Pulmonary artery endothelial cell (primary cell): ENCODE data around the gene RAB20. TPM values are rescaled to one million over a fixed set of nuclear protein-coding genes. Genes with fewer than 3 reads are reported as not detected.
"Not testable (repeated sequence)": the region's sequence is repeated elsewhere in the genome, so short reads cannot be mapped to it uniquely, and the experiment has no call there.

Experiments used
- DNase-seq: peaks from one replicate; pipeline ENCODE4 v3.0.0-alpha.2; 2011; ENCODE audit warnings: low read depth, low spot score
- total RNA-seq: library from RNA; depleted of rRNA; stranded (reverse); fragments of >200 nt; gene quantifications from 2 replicates; pipeline ENCODE4 v1.2.3, GENCODE V29; 2014

The RAB20 gene
- total RNA-seq, 1 donor from 2014 or later, result 1.7 TPM

DNA sequence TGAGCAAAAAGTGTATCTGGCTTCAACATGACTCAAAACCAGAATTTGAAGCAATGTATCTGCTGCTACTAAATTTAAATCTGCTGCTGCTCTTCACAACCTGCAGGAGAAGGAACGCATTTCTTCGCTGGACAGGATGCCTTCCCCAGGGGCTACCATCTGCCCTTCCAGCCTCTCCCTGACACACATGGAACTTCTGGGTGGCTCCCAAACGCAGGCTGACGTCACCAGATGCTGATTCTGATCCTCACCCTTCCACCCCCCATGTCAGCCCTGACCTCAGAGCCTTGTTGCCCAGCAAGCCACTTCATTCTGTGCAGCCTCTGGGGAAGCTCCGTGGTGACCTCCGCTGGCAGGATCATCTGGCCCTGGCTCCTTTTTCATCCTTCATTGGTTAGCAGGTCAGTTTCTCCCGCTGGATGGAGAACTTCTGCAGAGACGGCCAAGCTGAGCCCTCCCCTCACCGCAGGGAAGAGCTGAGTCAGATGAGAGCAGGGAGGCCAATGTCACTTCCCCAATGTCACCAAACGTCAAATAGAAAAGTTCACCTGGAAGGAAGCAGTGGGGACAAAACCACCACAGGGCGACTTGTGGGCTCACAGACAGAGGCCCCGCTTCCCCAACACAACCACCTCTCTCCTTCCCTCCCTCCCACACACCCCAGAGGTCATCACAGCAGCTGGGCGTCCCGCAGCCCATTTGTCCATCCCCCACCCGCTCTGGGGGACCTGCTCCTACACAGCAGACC lies 14.0 kb upstream of the RAB20 start:
- DNase-seq, result no peak

DNA sequence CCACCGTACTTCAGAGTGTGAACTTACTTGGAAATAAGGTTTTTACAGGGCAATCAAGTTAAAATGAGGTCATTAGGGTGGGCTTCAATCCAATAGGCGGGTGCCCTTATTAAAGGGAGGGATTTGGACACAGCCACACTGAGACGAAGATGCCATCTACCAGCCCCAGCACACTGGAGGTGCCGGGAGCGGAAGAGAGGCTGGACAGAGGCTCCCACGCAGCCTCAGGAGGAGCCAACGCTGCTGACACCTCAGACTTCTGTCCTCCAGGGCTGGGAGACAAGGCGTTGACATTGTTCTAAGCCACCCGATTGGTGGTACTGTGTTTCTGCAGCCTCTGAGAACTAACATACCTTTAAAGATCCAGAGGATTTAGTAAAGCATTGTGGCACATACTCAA lies 12.6 kb upstream of the RAB20 start:
- no peak for DNase-seq

DNA sequence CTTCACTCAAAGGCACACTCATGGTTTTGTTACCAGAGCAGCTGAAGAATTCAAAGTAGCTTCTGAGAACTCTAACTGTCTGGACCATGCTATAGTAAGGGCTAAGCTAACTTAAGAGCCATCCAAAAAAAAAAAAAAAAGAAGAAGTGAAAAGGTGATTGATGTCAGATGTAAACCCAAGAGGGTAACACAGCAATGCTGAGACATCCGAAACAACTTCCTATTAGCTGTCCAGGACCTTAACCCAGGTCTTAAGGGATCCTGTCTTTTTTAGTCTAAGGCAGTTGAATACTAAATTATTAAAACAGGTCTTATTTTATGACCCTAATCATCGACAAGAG lies 11.2 kb upstream of the RAB20 start:
- DNase-seq, result no peak

DNA sequence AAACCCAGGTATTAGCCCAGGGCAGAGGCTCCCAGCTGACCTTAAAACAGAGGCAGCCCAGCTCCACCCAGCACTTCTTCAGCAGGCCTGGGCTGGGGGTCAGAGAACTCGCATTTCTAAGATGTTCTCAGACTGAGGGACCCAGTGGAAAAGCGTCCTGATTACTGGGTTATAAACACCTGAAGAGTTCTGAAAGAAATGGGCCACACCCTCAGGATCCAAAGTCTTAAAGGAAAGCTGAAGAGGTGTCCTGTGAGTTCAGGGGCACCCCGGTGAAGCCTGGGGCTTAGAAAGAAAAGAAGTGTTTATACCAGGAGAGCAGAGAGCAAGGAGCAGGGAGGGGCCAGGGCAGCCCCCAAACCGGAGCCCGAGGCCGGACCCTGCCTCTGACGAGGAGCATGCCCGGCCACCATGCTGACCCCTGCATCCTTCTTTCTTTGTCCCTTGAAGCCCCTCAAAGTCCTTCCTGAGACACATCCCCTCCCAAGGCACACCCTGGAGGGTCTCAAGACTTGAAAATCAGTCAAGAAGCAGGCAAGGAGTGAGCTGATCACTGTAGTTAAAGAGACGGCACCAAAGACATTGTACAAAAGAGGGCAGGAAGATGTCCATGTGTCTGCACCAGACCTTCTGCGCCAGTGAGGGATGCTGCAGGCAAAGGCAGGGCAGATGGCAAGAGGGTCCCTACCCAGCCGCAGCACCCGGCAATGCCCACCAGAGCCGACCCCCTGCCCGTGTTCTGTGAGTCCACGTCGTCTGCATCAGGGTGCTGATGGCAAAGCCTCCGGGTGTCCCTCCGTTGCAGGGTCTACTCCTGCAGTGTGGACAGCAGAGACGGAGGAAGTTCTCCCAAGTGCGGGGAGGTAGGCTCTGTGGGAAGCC lies 10.6 kb upstream of the RAB20 start:
- no peak for DNase-seq

DNA sequence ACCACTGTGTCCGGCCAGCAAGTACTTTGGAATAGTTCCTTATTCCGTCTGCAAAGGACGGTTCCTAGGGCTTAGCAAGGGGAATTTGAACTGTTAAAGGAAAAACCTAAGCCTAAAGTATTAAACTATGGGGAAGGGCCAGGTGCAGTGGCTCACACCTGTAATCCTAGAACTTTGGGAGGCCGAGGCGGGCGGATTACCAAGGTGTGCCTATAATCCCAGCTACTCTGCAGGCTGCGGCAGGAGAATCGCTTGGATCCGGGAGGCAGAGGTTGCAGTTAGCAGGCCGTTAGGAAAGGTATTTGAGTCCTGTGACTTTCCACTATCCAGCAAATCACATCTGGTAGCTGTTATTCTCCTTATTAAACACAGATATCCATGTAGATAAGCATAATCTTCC lies 9.4 kb upstream of the RAB20 start:
- no peak for DNase-seq

DNA sequence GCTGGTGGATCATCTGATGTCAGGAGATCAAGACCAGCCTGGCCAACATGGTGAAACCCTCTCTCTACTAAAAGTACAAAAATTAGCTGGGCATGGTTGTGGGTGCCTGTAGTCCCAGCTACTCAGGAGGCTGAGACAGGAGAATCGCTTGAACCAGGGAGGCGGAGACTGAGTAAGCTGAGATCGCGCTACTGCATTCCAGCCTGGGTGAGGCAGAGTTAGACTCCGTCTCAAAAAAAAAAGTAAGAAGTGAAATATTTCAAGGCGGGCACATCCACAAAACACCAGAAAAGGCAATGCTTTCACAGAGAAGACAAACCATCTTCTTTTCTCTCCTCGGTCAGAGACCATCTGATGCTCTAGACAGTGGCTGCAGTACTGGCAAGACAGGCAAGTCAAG lies 8.4 kb upstream of the RAB20 start:
- DNase-seq, result not testable (repeated sequence)

DNA sequence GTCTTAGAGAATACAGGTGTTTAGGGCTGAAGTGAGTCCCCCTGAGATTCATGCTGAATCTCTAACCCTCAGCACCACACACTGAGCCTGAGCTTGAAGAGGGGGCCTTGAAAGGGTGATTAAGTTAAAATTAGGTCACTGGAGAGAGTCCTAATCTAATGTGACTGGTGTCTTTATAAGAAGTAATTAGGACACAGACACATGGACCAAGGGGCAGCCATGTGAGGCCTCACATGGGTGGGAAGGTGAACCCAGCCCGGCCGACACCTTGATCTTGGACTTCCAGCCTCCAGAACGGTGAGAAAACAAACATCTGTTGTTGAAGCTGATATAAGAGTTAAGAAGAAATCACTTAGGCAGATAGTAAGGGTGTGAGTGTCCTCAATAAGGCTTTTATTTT lies 7.1 kb upstream of the RAB20 start:
- DNase-seq, result no peak

DNA sequence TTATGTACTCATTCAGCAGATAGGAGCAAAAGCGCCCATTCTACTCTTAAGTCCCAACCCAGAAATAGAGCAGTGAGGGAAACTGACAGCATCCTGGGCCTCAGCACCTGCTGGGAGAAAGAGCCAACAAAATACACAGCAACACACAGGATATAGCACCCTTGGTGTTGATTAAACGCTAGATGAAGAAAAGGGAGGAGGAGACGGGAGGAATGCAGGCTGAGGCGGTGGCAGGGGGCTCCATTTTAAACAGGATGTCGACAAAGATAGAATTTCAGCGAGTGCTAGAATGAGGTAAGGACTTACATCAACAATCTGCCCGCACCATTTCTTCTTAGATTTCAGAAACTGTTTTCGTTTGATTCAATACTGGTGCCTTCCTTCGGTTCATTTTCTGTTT lies 4.6 kb upstream of the RAB20 start:
- no peak for DNase-seq

DNA sequence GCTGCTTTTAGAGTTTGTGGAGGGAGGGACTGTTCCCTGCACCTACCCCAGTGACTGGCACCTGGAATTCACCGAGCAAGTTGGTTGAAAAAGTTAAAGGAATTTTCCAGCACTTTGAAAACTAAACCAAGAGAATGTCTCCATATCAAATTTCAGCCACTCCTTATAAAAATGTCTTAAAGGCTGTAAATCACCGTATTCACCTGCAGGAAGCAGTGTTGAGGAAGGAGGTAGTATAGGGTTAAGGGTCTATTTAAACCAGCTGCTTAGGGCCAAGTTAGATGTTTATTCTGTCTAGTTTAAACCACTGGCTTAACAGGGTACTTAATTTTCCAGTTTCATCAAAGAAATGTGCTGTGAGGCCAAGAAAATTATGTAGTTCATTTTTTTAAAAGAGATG lies 3.8 kb upstream of the RAB20 start:
- DNase-seq, result no peak

DNA sequence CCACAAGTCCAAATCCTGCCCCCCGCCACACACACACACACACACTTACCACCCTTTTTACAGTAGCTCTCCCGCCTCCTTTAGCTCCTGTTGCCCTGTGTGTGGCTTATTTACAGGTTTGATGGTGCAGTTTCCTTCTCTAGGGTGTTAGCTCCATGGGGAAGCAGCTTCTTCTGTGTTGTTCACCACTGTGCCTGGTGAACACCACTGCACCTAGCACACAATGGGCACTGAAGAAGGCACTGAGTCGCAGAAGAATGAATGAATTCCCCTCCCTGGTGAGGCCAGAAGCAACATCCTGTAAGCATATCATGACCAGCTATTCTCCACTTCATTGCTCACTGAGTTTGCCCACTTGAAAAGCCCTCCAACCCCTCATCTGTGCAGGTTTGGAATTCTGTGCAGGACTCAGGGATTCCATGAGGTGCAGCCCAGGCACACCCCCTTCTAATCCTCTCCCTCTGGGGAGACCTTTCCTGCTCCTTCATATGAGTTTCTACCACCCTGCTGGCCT lies 3.0 kb upstream of the RAB20 start:
- no peak for DNase-seq

DNA sequence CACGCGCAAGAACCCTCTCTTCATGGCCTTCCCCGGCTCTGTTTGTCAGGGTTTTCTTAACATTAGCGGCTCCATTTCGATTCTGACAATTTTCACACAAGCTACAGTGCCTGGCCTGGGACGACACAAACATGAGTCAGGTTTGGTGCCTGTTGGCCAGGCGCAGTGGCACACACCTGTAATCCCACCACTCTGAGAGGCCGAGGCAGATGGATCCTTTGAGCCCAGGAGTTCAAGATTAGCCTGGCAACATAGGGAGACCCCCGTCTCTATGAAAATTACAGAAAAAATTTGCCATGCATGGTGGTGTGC lies 1.9 kb upstream of the RAB20 start:
- DNase-seq, result no peak

DNA sequence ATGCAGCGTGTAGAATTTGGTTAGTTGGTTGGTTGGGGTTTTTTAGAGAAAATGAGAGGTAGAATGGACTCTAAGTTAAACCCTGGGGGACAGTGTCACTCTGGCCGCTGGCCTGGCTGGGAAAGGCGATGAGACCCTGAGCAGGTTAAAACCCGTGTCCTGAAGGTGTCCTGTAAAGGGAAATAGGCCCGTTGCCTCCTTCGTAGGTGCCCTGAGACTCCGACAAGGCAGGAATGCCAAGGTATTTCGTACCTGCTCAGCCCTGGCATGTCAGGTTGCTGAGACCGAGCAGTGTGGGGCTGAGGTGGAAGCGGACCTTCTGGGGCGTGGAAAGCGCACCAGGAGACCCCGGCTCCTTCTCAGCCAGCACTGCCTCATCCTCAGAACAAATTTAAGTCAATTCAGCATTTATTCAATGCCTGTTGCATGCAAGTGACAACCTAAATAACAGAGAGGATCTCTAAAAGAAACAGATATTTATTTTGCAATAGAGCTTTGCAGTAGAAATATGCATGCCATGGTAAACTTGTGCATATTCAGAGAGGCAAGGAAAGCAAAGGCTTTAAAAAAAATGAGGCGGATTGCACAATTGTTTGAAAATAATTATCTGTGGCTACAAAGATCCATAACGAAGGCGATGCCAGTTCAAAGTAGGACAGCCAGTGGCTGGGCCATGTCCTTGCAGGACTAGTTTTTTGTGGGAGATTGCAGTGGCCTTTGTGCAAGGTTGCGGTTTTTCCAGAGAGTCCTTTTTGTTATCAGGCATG lies 1.4 kb upstream of the RAB20 start:
- no peak for DNase-seq

DNA sequence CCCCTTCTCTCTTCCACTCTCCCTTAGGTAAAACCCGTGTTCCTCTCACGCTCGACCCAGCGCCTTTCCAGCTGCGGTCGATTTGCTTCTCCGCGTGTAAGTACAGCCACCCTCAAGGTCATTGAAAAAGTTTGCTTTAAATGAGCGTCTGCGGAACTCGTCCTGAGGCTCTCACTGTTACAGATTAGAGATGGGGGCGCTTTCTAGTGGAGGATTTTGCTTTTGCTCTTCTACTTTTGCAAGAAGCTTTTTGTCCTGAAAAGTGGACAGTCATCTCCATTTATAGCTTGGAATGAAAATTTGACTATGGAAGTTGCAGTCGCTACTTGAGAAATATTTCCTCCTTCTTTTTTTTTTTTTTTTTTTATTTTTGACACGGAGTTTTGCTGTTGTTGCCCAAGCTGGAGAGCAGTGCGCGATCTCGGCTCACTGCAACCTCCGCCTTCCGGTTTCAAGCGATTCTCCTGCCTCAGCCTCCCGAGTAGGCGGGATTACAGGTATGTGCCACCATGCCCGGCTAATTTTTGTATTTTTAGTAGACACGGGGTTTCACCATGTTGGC lies 595 bp upstream of the RAB20 start:
- DNase-seq, result no peak

DNA sequence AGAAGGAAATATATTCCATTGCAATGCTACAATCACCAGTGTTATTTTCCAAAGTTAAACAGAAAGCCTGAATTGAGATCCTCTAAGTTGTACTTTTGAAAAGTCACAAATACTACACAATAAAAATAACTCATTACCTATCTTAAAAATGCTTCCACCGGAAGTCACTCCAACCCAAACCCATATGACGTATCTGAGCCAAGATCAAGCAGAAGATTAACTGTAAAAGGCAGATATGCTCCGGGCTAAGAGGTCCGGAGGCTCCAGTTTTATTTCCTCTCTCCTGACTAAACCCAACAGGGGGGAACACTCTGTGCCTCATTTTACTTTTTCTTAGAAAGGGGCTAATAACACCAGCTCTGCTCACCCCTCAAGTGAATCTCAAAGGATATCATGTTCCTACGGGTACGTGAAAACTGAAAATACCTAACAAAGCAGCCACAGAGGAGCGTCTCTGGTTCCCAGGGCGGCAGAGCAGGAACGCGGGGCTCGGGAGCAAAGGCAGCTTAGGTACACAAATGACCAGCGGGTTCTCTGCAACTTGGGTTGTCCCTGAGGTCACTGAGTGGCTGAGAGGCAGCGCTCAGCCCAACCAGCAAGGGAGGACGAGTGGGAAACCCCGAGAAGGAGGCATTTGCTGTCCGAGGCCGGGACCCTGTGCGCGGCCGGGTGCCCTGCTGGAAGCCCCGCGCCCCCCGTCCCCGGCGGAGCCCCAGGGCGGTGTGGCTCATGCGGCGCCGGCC lies 750 bp downstream of the RAB20 start:
- no peak for DNase-seq

DNA sequence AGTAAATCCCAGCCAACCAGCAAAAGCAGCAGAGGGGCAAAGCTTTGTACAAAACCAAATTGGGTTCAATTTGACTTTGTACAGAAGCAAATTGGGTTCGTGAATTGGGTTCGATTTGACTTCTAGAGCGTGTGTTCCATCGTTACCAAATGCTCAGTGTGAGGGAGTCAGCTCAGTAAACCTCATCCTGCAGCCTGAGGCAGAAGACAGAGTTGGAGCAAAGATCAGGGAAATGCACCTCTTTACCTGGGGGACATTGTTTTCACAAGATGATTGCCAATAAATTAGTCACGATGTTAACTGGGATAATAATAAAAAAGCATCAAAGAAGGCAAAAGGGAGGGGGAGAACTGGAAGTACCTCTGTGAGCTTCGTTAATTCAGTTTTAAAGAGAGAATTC lies 1.5 kb downstream of the RAB20 start:
- DNase-seq, result no peak

DNA sequence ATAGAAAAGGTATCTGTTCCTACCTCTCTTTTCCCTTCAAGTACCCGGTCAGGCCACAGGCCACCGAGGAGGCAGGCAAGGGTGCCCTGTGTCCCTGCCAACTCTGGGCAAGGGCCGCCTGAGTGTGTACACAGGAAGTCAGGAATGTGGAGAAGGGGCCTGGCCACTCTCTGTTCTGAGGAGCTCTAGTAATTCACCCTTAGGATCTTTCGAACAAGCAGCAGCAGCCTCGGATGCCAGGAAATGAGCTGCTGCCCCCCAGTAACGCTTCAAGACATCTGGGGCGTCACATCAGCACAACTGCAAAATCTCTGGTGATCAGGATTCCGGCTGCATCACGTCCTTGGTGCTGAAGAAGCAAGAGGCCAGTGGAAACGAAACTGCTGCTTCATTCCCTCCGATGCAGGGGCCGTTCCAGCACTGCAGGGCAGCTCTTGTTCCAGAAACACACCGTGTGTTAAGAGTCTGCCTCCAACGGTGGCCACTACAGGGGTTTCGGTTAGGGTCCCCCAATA lies 2.0 kb downstream of the RAB20 start:
- no peak for DNase-seq

DNA sequence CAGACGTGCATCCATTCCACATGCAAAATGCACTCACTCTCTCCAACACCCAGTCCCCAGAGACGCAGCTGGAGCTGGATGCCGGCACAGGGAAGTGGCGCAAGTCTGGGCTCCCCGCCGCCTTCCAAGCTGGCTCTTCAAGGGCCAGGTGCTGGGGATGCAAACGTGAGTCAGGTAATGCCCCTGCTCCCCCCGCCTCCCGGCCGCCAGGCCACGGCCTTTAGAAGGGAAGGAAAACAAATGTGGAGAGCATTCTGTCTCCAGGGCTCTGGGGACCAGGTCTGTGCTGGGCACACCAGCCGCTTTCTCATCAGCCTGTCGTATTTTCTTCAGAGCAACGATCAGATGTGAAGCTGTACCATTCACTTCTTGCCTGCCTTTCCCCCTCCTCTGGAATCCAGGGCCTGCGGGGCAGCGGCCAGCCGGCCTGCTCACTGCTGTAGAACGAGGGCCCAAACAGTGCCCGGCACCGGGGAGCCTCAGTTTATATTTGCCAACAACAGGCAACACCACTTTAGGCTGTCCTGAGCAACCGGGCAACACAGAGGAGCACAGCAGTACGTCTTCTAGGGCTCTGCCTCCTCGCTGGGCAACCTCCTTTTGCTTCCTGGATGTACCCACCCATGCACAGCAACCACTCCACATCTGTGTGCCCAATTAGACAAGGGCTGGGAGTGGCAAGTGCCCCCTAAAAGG lies 3.8 kb downstream of the RAB20 start:
- DNase-seq, result no peak

DNA sequence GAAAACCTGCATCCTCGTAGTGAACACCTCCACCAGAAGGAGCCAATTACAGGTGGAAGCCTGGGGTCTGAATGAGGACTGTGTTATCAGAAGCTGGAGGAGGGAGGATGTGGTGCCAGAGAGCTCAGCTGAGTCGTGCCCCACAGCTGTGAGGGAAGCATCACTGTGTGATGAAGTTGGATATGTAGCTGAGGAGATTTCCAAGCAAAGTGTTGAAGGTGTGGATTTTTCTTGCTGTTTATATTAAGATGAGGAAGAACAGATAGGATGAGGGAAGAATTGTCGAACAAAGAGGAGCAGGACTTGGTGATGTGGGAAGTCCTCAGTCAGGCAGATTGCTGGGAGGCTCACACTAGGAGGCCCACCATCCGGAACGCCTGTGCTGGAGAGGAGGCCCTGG lies 4.4 kb downstream of the RAB20 start:
- DNase-seq, result no peak

DNA sequence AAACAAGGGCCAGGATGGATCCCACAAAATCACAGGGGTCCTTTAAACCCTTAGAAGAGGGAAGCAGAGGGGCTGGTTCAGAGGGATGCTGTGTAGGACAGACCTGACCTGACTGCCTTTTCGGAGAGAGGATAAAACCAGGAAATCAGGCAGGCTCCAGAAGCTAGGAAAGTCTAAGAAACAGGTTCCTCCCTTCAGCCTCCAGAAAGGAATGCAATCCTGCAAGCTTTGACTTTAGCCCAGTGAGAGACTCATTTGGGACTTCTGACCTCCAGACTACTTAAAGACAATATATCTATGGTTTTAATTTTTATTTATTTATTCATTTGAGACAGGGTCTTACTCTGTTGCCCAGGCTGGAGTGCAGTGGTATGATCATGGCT lies 5.3 kb downstream of the RAB20 start:
- DNase-seq, result no peak

DNA sequence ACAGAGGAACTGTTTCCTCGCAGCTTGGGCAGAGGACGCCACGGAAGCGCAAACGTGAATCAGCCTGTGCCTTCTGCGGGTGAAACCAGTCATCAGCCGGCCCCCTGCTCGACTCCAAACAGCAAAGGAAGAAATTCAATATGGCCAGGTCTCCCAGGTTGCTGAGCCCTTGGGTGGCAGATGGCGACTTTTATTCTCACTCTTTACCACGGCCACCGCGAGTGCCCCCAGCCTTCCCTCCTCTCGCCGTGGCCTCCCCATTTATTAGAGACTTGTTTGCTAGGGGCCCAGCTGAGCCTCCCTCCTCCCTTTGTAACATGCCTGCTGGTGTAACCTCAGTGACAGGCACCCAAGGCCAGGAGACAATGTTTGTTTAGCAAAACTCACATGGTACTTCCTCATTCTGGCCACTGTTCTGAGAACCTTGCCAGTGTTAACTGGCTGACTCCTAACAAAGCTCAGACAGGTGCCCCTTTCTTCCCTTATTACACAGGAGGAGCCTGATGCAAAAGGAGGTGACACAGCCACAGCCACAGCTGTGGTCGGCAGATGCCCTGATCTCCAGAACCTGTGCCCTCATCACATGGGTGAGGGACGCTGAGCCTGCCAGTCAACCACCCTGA lies 5.8 kb downstream of the RAB20 start:
- no peak for DNase-seq
